ENCODE data around the gene CYP2A6.

GRCh38 chr19:40888191-40888590, 37.9 kb upstream of the CYP2A6 start:
- TF ChIP-seq, protein P1, sequence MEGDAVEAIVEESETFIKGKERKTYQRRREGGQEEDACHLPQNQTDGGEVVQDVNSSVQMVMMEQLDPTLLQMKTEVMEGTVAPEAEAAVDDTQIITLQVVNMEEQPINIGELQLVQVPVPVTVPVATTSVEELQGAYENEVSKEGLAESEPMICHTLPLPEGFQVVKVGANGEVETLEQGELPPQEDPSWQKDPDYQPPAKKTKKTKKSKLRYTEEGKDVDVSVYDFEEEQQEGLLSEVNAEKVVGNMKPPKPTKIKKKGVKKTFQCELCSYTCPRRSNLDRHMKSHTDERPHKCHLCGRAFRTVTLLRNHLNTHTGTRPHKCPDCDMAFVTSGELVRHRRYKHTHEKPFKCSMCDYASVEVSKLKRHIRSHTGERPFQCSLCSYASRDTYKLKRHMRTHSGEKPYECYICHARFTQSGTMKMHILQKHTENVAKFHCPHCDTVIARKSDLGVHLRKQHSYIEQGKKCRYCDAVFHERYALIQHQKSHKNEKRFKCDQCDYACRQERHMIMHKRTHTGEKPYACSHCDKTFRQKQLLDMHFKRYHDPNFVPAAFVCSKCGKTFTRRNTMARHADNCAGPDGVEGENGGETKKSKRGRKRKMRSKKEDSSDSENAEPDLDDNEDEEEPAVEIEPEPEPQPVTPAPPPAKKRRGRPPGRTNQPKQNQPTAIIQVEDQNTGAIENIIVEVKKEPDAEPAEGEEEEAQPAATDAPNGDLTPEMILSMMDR (IDR thresholded peaks at IDR 0.05 in 8 of 11, conservative IDR thresholded peaks at IDR 0.05 in 3 of 11) = no peak
- no peak for TF ChIP-seq POLR2AphosphoS5 (IDR thresholded peaks at IDR 0.05)
